ENCODE data around the gene TTN. TPM values are rescaled to one million over a fixed set of nuclear protein-coding genes. Genes with fewer than 3 reads are reported as not detected.

Gene TTN
- polyA plus RNA-seq, 1 experiment, result not detected

DNA sequence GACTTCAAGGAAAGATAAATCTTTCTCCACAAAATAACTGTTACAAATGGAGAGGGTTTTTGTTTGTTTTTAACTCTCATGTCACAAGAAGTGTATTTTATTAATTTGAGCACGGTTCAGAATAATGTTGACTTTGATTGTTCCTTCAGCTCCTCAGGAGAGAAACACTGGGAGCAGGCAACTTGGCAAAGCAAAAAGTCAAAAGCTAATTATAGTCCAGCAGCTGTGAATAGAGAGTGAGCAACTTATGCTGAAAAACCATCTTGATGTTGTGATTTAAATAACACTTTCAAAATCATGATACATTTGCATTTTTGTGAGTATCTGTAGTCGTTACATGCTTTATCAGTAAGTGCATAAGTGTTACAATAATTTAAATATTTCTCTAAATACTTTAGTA, 37.5 kb upstream of the TTN start:
- DNase-seq (ENCODE audit: low read depth), result no peak

GRCh38 chr2:178844269-178844668, 37.0 kb upstream of the TTN start:
- CTCF ChIA-PET, result no interaction called here
- H3K4me3 ChIP-seq (ENCODE audit: low read depth, low read length), result no peak overlapping the region
- no peak for DNase-seq (ENCODE audit: low read depth)
- H3K36me3 ChIP-seq (ENCODE audit: control insufficient read depth, insufficient read depth, low read length), result no peaks in the 10 kb centered on the region
- no peaks in the 10 kb centered on the region for H3K27me3 ChIP-seq (ENCODE audit: control insufficient read depth, insufficient read depth, low read length)
- POLR2A ChIA-PET, result no interaction called here
- TF ChIP-seq CTCF (IDR thresholded peaks at IDR 0.05; ENCODE audit: insufficient read depth, low read depth, low read length), result no peak

More for the DNA sequence above, 37.5 kb upstream of the TTN start:
- CTCF ChIA-PET, result no interaction called here
- H3K27me3 ChIP-seq (ENCODE audit: control insufficient read depth, insufficient read depth, low read length), result no peaks in the 10 kb centered on the region
- POLR2A ChIA-PET, result interaction anchor here (0.5 kb wide), 1 partner anchor 31 kb away, joined by 3 read pairs; no protein-coding TSS in a partner anchor
- no peak for TF ChIP-seq CTCF (IDR thresholded peaks at IDR 0.05; ENCODE audit: insufficient read depth, low read depth, low read length)
- no peak overlapping the region for H3K4me3 ChIP-seq (ENCODE audit: low read depth, low read length)
- H3K36me3 ChIP-seq (ENCODE audit: control insufficient read depth, insufficient read depth, low read length), result no peaks in the 10 kb centered on the region

DNA sequence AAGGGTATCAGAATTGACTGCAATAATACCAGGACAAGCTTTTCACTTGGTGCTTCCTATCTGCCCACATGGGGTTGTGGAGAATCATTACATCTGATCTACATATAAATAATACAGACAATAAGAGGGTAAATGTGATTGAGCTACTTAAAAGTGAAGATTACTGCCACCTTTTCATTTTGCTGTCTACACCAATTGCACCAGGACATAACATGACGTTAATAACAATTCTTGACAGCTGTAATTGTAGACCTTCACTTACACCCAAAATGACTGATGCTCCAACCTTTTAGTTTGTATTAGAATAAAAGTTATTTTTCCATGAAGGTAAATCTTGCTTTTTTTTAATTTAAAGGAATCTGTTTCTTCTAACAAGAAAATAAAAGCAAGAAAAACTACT, 36.5 kb upstream of the TTN start:
- DNase-seq (ENCODE audit: low read depth), result no peak
- TF ChIP-seq CTCF (IDR thresholded peaks at IDR 0.05; ENCODE audit: insufficient read depth, low read depth, low read length), result no peak
- POLR2A ChIA-PET, result no interaction called here
- Histone ChIP-seq H3K4me3 (ENCODE audit: low read depth, low read length) (no peak overlapping the region), H3K36me3 (ENCODE audit: control insufficient read depth, insufficient read depth, low read length) (no peaks in the 10 kb centered on the region), H3K27me3 (ENCODE audit: control insufficient read depth, insufficient read depth, low read length) (no peaks in the 10 kb centered on the region)
- CTCF ChIA-PET, result no interaction called here

- TF ChIP-seq CTCF (IDR thresholded peaks at IDR 0.05; ENCODE audit: insufficient read depth, low read depth, low read length), result no peak
- Histone ChIP-seq H3K4me3 (ENCODE audit: low read depth, low read length) (no peak overlapping the region), H3K36me3 (ENCODE audit: control insufficient read depth, insufficient read depth, low read length) (no peaks in the 10 kb centered on the region), H3K27me3 (ENCODE audit: control insufficient read depth, insufficient read depth, low read length) (0 out of 2 replicates have a peak, but pooled peaks cover 2% of the 10 kb centered on the region)
- ChIA-PET CTCF (no interaction called here), POLR2A (no interaction called here)
- no peak for DNase-seq (ENCODE audit: low read depth)
Observed at GRCh38 chr2:178836807-178837206, 29.6 kb upstream of the TTN start.

- DNase-seq (ENCODE audit: low read depth), result no peak
- CTCF ChIA-PET, result no interaction called here
- no peaks in the 10 kb centered on the region for H3K36me3 ChIP-seq (ENCODE audit: control insufficient read depth, insufficient read depth, low read length)
- TF ChIP-seq CTCF (IDR thresholded peaks at IDR 0.05; ENCODE audit: insufficient read depth, low read depth, low read length), result no peak
- no peak overlapping the region for H3K4me3 ChIP-seq (ENCODE audit: low read depth, low read length)
- 0 out of 2 replicates have a peak, but pooled peaks cover 2% of the 10 kb centered on the region for H3K27me3 ChIP-seq (ENCODE audit: control insufficient read depth, insufficient read depth, low read length)
- POLR2A ChIA-PET, result no interaction called here
Observed at GRCh38 chr2:178834086-178834485, 26.9 kb upstream of the TTN start.

Data from BJ (cell line).